HepG2 (cell line): ENCODE measurements around the gene SDHD. TPM values are rescaled to one million over a fixed set of nuclear protein-coding genes. Genes with fewer than 3 reads are reported as not detected.

ENCODE experiments used
- ERF ChIP-seq: IDR thresholded peaks from 2 replicates; pipeline ENCODE4 v1.6.1; 2018; ENCODE audit warnings: missing biosample characterization, missing genetic modification reagents
- FLYWCH1 ChIP-seq: sonication (generic); formaldehyde crosslinking; IDR thresholded peaks from 2 replicates; pipeline ENCODE4 v1.8.1; 2023; ENCODE audit warnings: mild to moderate bottlenecking, missing genetic modification reagents
- FOXK2 ChIP-seq: fragments of 450-650 bp; IDR thresholded peaks from 2 replicates; pipeline ENCODE4 v1.6.1; 2016
- GATAD1 ChIP-seq: IDR thresholded peaks from 2 replicates; pipeline ENCODE4 v1.6.1; 2016; ENCODE audit warnings: missing genetic modification reagents, missing compliant biosample characterization
- MATR3 ChIP-seq: sonication (generic); formaldehyde crosslinking; IDR thresholded peaks from 2 replicates; pipeline ENCODE4 v1.4.0; 2020; ENCODE audit warnings: missing genetic modification reagents
- POGZ ChIP-seq: sonication (generic); formaldehyde crosslinking; IDR thresholded peaks from 2 replicates; pipeline ENCODE4 v1.4.0; 2020; ENCODE audit warnings: mild to moderate bottlenecking, missing genetic modification reagents
- PRPF4 ChIP-seq: fragments of 200-400 bp; formaldehyde crosslinking; IDR thresholded peaks from 2 replicates; pipeline ENCODE4 v1.6.1; 2016; ENCODE audit warnings: low read length, low read depth; ENCODE audit not compliant: poor library complexity, severe bottlenecking
- PTBP1 ChIP-seq: fragments of 200-400 bp; formaldehyde crosslinking; IDR thresholded peaks from 2 replicates; pipeline ENCODE4 v1.6.1; 2018; ENCODE audit warnings: low read length, low read depth; ENCODE audit not compliant: poor library complexity, severe bottlenecking
- SRY ChIP-seq: sonication (generic); formaldehyde crosslinking; IDR thresholded peaks from 2 replicates; pipeline ENCODE4 v1.8.0; 2022; ENCODE audit warnings: mild to moderate bottlenecking, missing genetic modification reagents
- ZNF605 ChIP-seq: sonication (generic); formaldehyde crosslinking; IDR thresholded peaks from 2 replicates; pipeline ENCODE4 v1.8.0; 2022; ENCODE audit warnings: mild to moderate bottlenecking, missing genetic modification reagents
- ZNF747 ChIP-seq: sonication (generic); formaldehyde crosslinking; IDR thresholded peaks from 2 replicates; pipeline ENCODE4 v1.8.1; 2023; ENCODE audit warnings: missing genetic modification reagents, mild to moderate bottlenecking, borderline replicate concordance
- polyA plus RNA-seq, 8 experiments: library from polyadenylated mRNA; depleted of rRNA in 3 of 8; stranded (reverse) in 7 of 8; unstranded in 1 of 8; fragments of >200 nt; fragmentation: Illumina TruSeq in 4 of 8; extraction: Trizol in 4 of 8; gene quantifications; 2 replicates each; pipeline versions ENCODE4 v1.2.1 to v1.2.3, GENCODE V29; 2011 to 2016; ENCODE audit warnings: low read depth in 4 of 8, missing spikeins in 1 of 8, mixed read lengths in 1 of 8; ENCODE audit not compliant: insufficient read depth in 1 of 8
- total RNA-seq, 5 experiments: library from RNA; depleted of rRNA; stranded (reverse); fragments of >200 nt; fragmentation: Illumina TruSeq; extraction: Trizol; gene quantifications; 2 replicates each; pipeline ENCODE4 v1.2.3, GENCODE V29; 2016; ENCODE audit warnings: low read depth in 1 of 5
- TF ChIP-seq, protein P1 (sequence below): sonication (generic); formaldehyde crosslinking; IDR thresholded peaks from 2 replicates; pipeline ENCODE4 v1.4.0; 2020; ENCODE audit warnings: mild to moderate bottlenecking, missing genetic modification reagents, borderline replicate concordance
- TF ChIP-seq, protein P2 (sequence below): sonication (generic); formaldehyde crosslinking; IDR thresholded peaks from 2 replicates; pipeline ENCODE4 v1.4.0; 2020; ENCODE audit warnings: missing genetic modification reagents
- TF ChIP-seq, protein P3 (sequence below): IDR thresholded peaks from 2 replicates; pipeline ENCODE4 v1.6.1; 2016
- TF ChIP-seq, protein P4 (sequence below): sonication (generic); formaldehyde crosslinking; IDR thresholded peaks from 2 replicates; pipeline ENCODE4 v1.8.1; 2023; ENCODE audit warnings: missing genetic modification reagents, mild to moderate bottlenecking, borderline replicate concordance
- TF ChIP-seq, protein P5 (sequence below): sonication (generic); formaldehyde crosslinking; IDR thresholded peaks from 2 replicates; pipeline ENCODE4 v1.8.0; 2022; ENCODE audit warnings: mild to moderate bottlenecking, missing genetic modification reagents
- TF ChIP-seq, protein P6 (sequence below): sonication (generic); formaldehyde crosslinking; IDR thresholded peaks from 2 replicates; pipeline ENCODE4 v1.8.0; 2023; ENCODE audit warnings: mild to moderate bottlenecking, missing genetic modification reagents

The SDHD gene
- total and polyA plus RNA-seq, 2 of the 13 experiments (the other 11 are each of a cell fraction or from before 2014, with no cell fraction given): 117 to 123 TPM

DNA sequence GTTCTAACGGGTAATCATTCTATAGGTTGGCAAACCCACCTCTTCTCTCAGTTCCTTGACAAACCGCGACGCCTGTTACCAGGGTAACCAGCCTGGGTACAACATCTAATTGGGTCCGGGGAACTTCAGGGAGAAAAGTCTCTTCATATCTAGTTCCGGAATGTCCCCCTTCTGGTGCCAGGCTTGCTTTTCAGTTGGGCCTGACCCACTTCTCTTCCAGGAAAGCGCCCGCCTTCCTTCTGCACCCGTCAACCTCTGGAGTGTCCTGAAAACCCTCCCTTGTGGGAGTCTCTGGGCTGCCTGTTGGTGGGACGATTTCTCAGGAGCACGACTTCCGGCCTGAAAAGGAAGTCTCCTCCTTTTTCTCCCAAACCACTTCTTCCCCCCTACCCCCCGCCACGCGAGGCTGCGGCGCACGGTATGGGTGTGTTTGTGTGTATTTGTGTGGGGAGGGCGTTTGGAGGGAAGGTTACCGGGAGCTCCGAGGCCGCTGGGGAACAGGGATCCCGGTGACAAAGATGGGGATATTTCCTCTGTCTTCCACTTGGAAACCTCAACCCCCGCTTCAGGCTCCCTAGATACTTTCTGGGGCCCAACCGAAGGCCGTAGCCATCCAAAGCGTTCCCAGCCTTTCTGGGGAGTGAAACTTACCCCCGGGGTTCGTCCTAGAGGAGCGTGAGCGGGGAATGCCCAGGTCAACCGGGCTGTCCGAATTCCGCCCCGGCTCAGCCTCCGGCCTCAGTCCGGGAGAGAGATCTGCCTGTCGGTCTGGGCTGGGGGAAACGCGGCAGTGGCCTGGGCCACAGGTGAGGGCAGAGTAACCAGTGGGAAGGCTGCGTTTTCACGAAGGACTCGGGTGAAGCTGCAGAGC is 12.5 kb upstream of the SDHD start, which contains the start of the genes NKAPD1 and PIH1D2 (continued):
- TF ChIP-seq, protein P1, sequence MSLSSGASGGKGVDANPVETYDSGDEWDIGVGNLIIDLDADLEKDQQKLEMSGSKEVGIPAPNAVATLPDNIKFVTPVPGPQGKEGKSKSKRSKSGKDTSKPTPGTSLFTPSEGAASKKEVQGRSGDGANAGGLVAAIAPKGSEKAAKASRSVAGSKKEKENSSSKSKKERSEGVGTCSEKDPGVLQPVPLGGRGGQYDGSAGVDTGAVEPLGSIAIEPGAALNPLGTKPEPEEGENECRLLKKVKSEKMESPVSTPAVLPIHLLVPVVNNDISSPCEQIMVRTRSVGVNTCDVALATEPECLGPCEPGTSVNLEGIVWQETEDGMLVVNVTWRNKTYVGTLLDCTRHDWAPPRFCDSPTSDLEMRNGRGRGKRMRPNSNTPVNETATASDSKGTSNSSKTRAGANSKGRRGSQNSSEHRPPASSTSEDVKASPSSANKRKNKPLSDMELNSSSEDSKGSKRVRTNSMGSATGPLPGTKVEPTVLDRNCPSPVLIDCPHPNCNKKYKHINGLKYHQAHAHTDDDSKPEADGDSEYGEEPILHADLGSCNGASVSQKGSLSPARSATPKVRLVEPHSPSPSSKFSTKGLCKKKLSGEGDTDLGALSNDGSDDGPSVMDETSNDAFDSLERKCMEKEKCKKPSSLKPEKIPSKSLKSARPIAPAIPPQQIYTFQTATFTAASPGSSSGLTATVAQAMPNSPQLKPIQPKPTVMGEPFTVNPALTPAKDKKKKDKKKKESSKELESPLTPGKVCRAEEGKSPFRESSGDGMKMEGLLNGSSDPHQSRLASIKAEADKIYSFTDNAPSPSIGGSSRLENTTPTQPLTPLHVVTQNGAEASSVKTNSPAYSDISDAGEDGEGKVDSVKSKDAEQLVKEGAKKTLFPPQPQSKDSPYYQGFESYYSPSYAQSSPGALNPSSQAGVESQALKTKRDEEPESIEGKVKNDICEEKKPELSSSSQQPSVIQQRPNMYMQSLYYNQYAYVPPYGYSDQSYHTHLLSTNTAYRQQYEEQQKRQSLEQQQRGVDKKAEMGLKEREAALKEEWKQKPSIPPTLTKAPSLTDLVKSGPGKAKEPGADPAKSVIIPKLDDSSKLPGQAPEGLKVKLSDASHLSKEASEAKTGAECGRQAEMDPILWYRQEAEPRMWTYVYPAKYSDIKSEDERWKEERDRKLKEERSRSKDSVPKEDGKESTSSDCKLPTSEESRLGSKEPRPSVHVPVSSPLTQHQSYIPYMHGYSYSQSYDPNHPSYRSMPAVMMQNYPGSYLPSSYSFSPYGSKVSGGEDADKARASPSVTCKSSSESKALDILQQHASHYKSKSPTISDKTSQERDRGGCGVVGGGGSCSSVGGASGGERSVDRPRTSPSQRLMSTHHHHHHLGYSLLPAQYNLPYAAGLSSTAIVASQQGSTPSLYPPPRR (CRISPR knock-in tag): no peak
- TF ChIP-seq, protein P2, sequence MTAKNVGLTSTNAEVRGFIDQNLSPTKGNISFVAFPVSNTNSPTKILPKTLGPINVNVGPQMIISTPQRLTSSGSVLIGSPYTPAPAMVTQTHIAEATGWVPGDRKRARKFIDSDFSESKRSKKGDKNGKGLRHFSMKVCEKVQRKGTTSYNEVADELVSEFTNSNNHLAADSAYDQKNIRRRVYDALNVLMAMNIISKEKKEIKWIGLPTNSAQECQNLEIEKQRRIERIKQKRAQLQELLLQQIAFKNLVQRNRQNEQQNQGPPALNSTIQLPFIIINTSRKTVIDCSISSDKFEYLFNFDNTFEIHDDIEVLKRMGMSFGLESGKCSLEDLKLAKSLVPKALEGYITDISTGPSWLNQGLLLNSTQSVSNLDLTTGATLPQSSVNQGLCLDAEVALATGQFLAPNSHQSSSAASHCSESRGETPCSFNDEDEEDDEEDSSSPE (CRISPR knock-in tag): peak; percentile 57; the same call in 1 of the 2 replicates
- TF ChIP-seq PTBP1 (no peak), MATR3 (CRISPR knock-in tag) (no peak), FOXK2 (peak; percentile 64; the same call in 1 of the 2 replicates), PRPF4 (no peak), GATAD1 (CRISPR knock-in tag) (peak; percentile 96), ZNF605 (CRISPR knock-in tag) (0 out of 2 replicates have a peak, but pooled peaks have one; percentile 29), FLYWCH1 (CRISPR knock-in tag) (no peak), POGZ (CRISPR knock-in tag) (peak; percentile 79), ERF (CRISPR knock-in tag) (peak; percentile 47; the same call in 1 of the 2 replicates), ZNF747 (CRISPR knock-in tag) (0 out of 2 replicates have a peak, but pooled peaks have one; percentile 48), SRY (CRISPR knock-in tag) (0 out of 2 replicates have a peak, but pooled peaks have one; percentile 39)
- TF ChIP-seq, protein P3, sequence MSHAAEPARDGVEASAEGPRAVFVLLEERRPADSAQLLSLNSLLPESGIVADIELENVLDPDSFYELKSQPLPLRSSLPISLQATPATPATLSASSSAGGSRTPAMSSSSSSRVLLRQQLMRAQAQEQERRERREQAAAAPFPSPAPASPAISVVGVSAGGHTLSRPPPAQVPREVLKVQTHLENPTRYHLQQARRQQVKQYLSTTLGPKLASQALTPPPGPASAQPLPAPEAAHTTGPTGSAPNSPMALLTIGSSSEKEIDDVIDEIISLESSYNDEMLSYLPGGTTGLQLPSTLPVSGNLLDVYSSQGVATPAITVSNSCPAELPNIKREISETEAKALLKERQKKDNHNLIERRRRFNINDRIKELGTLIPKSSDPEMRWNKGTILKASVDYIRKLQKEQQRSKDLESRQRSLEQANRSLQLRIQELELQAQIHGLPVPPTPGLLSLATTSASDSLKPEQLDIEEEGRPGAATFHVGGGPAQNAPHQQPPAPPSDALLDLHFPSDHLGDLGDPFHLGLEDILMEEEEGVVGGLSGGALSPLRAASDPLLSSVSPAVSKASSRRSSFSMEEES: 0 out of 2 replicates have a peak, but pooled peaks have one; percentile 42
- TF ChIP-seq, protein P4, sequence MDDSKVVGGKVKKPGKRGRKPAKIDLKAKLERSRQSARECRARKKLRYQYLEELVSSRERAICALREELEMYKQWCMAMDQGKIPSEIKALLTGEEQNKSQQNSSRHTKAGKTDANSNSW (CRISPR knock-in tag): 0 out of 2 replicates have a peak, but pooled peaks have one; percentile 44
- TF ChIP-seq, protein P5, sequence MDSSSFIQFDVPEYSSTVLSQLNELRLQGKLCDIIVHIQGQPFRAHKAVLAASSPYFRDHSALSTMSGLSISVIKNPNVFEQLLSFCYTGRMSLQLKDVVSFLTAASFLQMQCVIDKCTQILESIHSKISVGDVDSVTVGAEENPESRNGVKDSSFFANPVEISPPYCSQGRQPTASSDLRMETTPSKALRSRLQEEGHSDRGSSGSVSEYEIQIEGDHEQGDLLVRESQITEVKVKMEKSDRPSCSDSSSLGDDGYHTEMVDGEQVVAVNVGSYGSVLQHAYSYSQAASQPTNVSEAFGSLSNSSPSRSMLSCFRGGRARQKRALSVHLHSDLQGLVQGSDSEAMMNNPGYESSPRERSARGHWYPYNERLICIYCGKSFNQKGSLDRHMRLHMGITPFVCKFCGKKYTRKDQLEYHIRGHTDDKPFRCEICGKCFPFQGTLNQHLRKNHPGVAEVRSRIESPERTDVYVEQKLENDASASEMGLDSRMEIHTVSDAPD: no peak
- TF ChIP-seq, protein P6, sequence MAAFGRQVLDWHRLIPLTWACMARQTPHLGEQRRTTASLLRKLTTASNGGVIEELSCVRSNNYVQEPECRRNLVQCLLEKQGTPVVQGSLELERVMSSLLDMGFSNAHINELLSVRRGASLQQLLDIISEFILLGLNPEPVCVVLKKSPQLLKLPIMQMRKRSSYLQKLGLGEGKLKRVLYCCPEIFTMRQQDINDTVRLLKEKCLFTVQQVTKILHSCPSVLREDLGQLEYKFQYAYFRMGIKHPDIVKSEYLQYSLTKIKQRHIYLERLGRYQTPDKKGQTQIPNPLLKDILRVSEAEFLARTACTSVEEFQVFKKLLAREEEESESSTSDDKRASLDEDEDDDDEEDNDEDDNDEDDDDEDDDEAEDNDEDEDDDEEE (CRISPR knock-in tag): no peak
